HG03469 (cell line): ENCODE results near the gene NCL.

ENCODE experiments used
- ATAC-seq: cut with Tn5 transposase; IDR thresholded peaks from one replicate; pipeline ENCODE4 v1.9.1; 2021; ENCODE audit warnings: mild to moderate bottlenecking, moderate library complexity, moderate number of reproducible peaks; ENCODE audit not compliant: unreplicated experiment

The NCL gene, protein sequence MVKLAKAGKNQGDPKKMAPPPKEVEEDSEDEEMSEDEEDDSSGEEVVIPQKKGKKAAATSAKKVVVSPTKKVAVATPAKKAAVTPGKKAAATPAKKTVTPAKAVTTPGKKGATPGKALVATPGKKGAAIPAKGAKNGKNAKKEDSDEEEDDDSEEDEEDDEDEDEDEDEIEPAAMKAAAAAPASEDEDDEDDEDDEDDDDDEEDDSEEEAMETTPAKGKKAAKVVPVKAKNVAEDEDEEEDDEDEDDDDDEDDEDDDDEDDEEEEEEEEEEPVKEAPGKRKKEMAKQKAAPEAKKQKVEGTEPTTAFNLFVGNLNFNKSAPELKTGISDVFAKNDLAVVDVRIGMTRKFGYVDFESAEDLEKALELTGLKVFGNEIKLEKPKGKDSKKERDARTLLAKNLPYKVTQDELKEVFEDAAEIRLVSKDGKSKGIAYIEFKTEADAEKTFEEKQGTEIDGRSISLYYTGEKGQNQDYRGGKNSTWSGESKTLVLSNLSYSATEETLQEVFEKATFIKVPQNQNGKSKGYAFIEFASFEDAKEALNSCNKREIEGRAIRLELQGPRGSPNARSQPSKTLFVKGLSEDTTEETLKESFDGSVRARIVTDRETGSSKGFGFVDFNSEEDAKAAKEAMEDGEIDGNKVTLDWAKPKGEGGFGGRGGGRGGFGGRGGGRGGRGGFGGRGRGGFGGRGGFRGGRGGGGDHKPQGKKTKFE

DNA sequence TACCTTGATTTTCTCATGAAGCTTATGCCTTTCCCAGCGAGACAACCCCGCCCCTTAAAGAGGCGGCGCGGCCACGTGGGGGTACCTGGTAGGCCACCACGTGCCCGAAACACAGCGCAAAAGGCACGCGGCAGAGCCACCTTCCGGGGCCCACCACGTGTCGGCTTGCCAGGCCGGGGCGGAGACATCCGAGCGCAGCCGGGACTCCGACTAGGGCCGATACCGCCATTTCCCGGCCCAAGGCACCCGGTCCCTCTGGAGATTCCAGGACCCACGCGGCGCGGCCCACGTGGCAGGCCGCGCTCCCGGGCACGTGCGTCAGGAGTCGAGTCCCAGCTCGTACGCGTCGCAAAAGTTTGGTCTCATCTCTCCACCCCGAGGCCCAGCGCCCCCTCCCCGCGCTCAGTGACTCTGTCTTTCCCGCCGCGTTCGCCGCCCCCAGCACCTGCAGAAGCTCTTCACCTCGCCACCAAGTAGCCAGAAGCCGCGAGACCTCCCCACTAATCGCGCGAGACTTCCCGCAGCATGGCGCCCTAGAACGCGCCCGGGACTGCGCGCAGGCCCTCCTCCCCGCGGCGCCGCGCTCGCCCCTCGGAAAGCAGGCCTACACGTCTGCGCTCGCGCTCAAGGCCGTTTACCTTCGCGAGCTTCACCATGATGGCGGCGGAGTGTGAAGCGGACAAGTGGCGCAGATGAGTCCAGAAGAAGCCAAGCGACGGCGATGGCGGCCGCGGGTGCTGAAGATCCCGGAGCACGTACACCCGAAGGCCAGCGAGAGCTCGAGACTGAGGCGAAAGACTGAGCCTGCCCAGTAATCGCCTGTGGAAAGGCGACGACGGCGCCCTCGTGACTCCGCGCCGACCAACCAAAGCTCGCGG, at the start of gene NCL:
NCL (minus strand) TSS at position 787 of the 878 bp plus-strand sequence; CDS start at position 656, 131 bp downstream.
- ATAC-seq: peak; percentile 76

DNA sequence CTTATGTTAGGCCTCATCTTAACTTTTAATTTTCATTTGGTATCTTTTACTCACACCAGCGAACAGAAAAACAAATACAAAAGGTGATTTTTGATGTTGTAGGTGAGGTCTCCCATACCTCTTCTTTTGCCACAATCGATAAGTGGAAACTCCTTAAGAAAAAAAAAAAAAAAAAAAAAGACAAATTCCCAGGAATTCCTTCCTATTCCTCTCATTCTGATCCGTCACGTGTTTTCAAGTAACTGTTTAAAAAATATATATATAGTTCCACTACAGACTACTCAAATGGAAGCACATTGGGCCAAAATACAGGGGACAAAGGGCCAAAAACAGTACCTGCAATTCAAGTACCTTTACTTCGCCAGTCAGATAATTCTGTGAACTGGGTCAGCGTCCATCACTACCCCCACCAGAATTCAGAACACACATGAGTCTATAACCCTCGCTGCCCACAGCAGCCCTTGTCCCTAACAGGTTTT, 49.5 kb upstream of the NCL start:
- ATAC-seq: no peak

DNA sequence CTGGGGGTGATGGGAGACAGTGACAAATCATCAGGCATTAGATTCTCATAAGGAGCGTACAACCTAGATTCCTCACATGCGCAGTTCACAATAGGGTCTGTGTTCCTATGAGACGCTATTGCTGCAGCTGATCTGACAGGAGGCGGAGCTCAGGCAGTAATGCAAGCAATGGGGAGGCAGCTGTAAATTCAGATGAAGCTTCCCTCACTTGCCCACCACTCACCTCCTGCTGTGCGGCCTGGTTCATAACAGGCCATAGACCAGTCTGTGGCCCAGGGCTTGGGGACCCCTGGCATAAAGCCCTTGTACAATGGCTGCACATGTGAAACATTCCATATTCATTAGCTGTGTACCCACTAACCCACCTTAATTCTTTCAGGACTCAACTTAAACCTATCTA, 47.9 kb upstream of the NCL start:
- no peak for ATAC-seq

DNA sequence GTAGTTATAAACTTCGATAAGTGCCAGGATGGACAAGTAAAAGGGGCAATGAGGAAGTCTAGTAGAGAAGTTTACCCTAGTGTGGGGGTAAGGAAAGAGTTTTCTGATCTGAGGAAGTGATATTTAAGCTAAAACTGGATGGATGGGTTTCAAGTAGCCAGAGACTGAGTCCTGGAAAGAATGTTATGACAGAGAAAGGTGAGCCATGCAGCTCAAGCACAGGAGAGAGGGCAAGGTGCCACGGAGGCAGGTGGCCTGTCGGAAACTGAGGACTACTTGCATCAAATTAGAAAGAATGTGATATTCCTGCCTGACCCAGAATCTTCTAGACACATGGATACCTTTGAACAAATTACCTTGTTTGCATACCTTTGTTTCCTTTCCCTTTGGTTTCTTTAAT, 39.5 kb upstream of the NCL start:
- ATAC-seq: no peak

DNA sequence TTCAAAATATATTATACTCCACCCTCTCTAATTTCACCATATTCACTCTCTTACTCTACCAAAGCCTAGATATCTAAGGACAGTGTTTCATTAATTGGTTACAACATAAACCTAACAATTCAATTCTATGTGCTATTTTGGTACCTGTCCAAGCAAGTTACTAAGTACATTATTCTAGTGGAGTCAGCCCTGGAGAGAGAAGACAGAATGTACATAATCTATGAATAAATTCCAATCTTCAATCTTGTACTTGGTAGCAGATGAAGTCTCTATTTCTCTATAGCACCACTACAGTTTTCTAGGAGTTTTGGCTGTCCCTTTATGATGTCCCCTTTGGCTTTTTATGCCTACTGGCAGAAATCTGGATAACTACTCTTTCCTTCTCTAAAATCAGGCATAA, 38.3 kb upstream of the NCL start:
- no peak for ATAC-seq

DNA sequence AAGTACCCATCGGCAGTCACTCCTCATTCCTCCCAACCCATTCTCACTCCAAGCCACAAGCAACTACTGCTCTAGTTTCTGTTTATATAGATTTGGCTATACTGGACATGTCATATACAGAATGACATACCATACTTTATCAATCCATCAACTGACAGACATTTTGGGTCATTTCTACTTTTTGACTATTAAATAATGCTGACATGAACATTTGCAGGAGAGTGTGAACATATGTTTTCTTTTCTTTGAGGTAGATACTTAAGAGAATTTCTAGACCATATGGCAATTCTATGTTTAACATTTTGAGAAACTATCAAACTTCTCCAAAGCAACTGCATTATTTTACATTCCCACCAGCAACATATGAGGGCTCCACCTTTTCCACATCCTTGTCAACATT, 33.4 kb upstream of the NCL start:
- no peak for ATAC-seq

DNA sequence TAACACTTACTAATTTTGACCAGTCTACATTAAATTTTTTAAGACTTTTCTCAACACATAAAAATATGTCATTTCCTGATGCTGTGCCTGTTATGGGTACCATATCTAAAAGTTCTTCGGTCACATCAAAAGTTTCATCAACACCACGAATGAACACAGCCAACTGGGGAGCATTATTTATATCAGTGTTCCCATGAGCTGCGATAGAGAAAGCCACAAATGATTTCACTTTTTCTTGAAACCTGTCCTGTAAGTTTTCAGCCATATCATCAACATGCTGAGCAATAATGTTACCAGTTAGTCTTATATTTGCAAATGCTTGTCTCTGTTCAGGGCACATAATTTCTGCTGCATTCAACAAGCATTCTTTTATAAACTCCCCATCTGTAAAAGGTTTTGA, 30.4 kb upstream of the NCL start:
- no peak for ATAC-seq

DNA sequence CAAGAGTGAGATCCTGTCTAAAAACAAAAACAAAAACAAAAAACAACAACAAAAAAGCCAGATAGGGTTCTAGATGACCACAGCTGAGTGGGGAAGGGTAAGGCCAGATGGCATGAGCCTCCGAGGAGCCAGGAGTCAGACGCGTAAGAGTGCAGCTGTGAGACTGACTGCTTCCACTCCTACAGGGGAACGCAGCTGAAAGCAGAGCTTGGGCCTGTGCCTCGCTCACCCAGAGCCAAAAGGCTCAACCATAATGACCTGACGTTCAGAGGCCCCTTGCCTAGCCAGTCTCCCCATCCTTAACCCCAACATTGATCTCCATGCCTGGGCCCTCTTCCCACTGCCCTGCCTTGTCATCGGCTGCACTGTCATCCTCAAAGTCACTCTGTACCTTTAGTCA, 26.5 kb upstream of the NCL start:
- ATAC-seq: no peak

DNA sequence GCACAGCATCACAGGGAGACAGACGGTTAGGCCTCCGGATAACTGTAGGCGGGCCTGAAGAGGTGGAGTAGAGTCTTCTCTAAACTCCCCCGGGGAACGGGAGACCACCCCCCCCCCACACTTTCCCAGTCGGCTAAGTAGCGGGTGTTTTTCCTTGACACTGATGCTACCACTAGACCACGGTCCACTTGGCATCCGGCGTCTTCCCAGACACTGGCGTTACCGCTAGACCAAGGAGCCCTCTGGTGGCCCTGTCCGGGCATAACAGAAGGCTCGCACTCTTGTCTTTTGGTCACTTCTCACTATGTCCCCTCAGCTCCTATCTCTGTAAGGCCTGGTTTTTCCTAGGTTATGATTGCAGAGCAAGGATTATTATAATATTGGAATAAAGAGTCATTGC, 25.7 kb upstream of the NCL start:
- ATAC-seq: no peak

DNA sequence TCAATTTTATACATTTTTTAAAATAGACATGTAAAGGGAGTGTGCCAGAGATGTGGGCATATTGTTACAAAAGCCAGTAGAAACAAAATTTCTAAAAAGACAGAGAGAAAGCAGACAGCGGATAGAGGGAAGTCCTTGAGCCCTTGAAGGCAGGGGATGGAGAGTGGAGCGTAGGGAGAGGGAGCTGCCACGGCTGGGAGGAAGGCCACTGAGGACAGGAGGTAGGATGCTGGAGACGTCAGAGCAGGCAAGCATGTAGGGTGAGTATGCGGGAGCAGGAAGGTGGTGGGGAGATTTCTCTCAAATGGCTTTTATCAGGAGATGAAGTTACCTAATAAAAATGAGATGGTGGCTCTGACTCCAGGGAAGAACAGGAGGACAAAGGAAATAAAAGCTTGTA, 24.0 kb upstream of the NCL start:
- ATAC-seq: no peak

DNA sequence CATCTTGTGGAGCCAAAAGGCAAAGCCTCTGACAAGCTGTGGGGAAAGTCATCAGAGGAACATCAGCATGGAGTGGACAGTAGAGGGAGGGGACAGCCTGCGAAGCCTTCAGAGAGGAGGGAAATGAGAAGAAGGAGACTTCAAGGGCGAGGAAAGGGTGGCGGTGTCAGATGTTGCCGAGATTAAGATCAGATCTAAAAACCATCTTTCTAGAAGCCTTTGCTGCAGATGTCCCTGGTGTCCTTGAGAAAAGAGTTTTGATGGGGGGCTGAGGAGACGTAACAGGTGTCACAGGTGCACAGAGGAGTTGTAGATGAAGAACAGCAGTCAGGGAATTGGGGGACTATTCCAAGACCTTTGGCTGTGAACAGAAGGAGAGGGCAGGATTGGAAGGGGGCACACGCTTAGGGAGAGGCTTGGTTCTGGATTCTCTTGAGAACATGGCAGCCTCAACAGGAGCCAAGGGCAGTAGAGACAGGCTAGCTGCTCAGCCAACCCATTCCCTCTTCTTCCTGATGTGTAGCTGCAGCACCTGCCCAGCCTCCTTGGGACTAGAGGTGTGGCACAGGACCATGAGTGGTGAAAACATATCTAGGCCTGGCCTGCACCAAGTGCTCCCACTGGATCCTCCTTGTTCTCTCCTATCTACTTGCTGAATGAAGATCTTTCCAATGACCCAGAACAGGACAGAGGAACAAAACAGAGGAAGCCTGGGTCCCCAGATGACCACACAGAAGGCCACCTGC, 22.7 kb upstream of the NCL start:
- no peak for ATAC-seq

DNA sequence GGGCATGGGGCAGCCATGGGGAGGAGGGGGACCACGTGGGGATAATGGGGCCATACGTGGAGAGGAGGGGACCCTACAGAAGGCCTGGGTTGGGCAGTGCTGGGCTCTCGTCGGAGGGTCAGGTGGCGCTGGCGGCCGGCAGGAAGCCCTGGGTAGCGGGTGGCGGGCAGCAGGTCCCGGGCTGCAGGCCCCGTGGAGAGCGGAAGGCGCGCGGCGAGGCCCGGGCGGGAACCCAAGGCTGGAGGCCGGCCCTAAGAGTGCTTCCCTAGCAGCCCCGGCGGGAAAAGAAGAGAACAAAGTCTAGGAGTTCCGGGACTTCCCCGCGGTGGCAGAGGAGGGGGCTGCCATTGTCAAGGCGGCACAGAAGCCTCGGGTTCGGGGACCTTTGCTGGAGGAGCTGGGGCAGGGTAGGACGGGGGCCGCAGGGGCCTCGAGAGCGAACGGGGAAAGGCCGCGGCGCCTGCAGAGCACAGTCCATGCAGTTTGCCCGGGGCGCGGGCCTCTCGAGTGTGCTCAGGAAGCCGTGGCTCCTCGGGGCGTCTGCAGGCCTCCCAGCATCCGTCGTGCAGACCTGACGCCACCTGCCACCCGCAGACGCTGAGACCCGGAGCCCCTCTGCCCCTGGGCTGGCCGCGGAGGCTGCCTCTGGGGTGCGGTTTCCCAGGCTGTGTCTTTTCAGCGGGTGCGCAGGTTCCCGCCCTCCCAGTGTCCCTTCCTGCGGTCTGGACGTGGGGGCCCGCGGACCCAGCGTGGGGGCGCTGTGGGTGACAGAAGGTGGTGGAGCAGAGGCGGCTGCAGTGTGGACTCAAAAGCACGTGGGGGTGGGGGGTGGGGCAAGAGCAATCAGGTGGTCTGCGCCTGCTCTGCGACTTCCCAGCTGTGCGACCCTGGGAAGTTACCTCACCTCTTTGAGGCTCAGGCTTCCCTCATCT, 19.4 kb upstream of the NCL start:
- no peak for ATAC-seq

DNA sequence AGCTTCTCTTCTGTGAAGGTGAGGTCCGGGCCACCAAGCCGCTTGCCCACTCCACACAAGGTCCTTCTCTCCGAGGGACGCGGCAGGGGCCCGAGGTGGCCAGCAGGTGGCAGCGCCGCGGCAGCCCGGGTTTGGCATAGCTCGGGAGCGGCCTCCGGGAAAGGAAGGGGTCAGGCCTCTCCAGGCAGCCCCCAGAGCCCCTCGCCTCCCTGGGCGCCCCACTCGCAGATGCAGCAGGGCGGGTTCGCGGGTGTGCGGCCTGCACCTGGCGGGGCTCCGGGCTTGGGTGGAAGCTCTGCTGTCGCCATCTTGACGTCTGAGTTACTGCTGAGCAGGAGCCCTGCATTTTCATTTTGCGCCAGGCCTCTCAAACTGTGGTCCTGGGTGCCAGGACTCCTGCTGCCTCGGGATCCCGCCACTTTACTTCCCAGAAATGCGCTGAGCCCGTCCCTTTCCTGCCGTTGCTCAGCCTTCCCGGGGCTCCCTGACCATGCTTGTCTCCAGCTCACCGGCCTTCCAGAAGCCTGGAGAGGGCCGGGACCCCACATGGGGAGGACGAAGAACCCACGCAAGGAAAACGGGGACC, 18.6 kb upstream of the NCL start:
- ATAC-seq: no peak

DNA sequence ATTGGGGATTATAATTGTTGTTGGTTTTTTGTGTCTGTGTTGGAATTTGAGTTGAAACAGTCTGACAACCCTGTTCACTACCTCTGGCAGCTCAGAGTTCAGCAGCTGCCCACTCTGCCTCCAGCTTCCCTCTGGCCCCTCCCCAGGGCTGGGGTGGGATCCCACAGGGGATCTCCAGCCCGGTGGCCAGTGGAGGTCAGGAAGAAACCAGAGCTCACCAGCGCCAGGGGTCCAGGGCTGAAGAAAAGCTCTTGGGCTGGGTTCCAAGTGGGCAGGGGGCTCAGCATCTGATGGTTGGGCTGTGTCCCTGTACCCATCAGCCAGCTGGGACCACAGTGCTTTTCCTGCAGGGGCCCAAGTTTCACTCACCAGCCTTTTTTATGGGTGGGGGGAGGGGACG, 16.5 kb upstream of the NCL start:
- ATAC-seq: no peak

DNA sequence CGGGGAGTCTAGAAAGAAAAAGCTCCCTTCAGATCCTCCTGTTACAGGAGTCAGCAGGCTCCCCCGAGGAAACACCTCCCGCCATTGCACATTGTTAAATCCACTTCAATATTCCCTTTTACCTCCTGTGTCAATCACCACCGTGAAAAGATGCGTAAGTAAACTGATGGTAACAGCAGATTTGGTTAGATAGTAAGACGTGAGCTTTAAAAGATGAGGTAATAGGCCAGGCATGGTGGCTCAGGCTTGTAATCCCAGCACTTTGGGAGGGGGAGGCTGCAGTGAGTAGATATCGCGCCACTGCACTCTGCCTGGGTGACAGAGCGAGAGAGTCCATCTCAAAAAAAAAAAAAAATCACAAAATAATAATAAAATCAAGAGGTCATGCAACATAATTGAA, 15.2 kb upstream of the NCL start:
- no peak for ATAC-seq

DNA sequence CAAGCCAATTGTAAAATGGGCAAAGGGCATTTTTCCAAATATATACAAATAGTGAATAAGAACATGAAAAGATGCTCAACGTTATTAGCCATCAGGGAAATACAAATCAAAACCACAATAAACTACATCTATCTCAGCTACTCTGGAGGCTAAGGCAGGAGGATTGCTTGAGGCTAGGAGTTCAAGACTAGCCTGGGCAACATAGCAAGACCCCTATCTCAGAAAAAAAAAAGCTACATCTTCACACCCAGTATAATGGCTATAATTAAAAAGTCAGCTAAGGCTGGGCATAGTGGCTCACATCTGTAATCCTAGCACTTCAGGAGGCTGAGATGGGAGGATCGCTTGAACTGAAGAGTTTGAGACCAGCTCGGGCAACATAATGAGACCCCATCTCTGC, 12.6 kb upstream of the NCL start:
- ATAC-seq: no peak

DNA sequence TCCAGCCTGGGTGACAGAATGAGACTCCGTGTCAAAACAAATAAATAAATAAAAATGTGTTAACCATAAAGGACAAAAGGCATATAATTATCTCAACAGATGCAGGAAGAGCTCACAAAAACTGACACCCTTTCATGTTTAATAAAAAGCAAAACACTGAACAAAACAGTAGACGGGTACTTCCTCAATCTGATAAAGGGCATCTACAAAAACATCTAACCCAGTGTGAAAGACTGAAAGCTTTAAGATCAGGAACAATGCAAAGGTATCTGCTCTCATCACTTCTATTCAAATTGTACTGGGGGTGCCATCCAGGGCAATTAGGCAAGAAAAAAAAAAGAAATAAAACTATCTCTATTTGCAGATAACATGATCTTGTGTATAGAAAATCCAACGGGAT, 11.7 kb upstream of the NCL start:
- ATAC-seq: no peak

DNA sequence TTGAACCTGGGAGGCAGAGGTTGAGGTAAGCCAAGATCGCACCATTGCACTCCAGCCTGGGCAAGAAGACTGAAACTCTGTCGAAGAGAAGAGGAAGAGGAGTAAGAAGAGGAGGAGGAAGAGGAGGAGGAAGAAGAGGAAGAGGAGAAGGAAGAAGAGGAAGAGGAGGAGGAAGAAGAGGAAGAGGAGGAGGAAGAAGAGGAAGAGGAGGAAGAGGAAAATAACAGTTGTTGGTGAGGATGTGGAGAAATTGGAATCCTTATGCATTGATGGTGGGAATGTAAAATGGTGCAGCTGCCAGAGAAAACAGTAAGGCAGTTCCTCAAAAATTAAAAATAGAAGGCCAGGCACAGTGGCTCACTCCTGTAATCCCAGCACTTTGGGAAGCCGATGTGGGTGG, 8.5 kb upstream of the NCL start:
- ATAC-seq: no peak

DNA sequence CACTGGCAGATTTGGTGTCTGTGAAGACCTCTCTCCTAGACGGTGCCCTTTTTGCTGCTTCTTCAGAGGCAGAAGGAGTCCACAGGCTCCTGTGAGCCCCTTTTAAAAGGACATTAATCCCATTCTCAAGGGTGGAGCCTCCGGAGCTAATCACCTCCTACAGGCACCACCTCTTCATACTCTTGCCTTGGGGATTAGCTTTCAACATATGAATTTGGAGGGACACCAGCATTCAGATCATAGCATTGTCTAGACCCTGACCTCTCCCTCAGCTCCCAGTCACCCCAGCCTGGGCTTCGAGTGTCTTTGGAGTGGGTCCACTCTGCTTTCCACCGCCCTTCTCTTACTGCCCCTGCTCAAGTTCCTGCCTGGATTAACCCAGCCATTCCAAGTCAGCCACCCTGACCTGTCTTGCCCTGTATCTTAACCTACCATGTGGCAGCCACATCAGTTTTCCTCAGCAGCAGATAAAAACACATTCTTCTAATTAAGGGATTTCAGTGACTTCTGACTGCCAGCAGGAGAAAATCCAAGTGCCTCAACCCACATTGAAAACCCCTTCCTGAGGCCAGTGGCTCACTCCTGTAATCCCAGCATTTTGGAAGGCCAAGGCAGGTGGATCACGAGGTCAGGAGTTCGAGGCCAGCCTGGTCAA, 6.1 kb upstream of the NCL start:
- no peak for ATAC-seq
